BLaER1 treated with 17β-estradiol and CSF1 and Interleukin-3, amounts not matched to agents 10 nM and 100 nM (cell line): ENCODE measurements around the gene KIF11.
A peak's percentile ranks its signal among the peaks of the same experiment; 100 is the strongest.
"Not testable (repeated sequence)": the region's sequence is repeated elsewhere in the genome, so short reads cannot be mapped to it uniquely, and the experiment has no call there.

Experiments used
- H3K27ac ChIP-seq, 11 experiments: shearing (Covaris generic); formaldehyde crosslinking; 2 replicates each; pipeline ENCODE4 v1.8.1; 2022
- H3K27me3 ChIP-seq, 11 experiments: shearing (Covaris generic); formaldehyde crosslinking; 2 replicates each; pipeline ENCODE4 v1.8.1; 2022
- H3K36me3 ChIP-seq, 11 experiments: shearing (Covaris generic); formaldehyde crosslinking; 2 replicates each; pipeline ENCODE4 v1.8.1; 2022
- H3K4me1 ChIP-seq, 10 experiments: shearing (Covaris generic); formaldehyde crosslinking; 2 replicates each; pipeline ENCODE4 v1.8.1; 2022
- H3K4me2 ChIP-seq, 11 experiments: shearing (Covaris generic); formaldehyde crosslinking; 2 replicates each; pipeline ENCODE4 v1.8.1; 2022
- H3K4me3 ChIP-seq, 10 experiments: shearing (Covaris generic); formaldehyde crosslinking; 2 replicates each; pipeline ENCODE4 v1.8.1; 2022
- H3K9ac ChIP-seq, 11 experiments: shearing (Covaris generic); formaldehyde crosslinking; 2 replicates each; pipeline ENCODE4 v1.8.1; 2022
- H3K9me3 ChIP-seq, 11 experiments: shearing (Covaris generic); formaldehyde crosslinking; replicated peaks in 1 of 11; 2 replicates each; pipeline ENCODE4 v1.8.1; 2022
- H4K20me1 ChIP-seq, 11 experiments: shearing (Covaris generic); formaldehyde crosslinking; 2 replicates each; pipeline ENCODE4 v1.8.1; 2022
- Cebpa-rat ChIP-seq, 11 experiments: shearing (Covaris generic); IDR thresholded peaks; 2 replicates each; pipeline ENCODE4 v1.8.1; 2022

Gene KIF11

DNA sequence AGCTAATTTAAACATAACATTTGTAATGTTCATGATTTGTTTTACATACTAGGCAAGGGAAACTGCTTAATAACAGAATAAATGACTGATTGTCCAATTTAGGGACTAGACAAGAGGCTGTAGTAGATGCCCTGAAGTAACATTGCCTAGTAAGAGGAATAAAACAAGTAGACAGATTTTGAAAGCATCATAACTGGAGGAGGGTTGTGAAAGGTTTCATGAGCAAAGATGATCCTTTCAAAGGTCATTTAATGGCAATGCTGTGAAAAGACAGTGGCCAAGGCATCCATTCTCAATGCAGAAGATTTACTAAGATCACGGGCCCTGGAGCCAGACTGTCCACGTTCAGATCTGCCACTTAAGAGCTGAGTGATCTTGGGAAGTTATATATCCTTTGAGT, 52.0 kb downstream of the KIF11 start:
- Histone ChIP-seq H4K20me1 (peaks cover 0 to 3% (median 0%) of the 10 kb centered on the region in 11 experiments; a peak in 3 of 22 replicates), H3K27me3 (no peaks in the 10 kb centered on the region), H3K9ac (no peak overlapping the region), H3K4me1 (peaks cover 0 to 6% (median 0%) of the 10 kb centered on the region in 10 experiments; a peak in 4 of 20 replicates), H3K27ac (peak overlapping the region in 1 of 11 experiments; percentile 17; a peak in 4 of 22 replicates), H3K4me3 (no peak overlapping the region), H3K36me3 (peaks cover 25 to 100% (median 94%) of the 10 kb centered on the region in 11 experiments; a peak in 21 of 22 replicates), H3K4me2 (no peak overlapping the region), H3K9me3 (no peaks in the 10 kb centered on the region)
- TF ChIP-seq Cebpa-rat (IDR thresholded peaks at IDR 0.05) = no peak

DNA sequence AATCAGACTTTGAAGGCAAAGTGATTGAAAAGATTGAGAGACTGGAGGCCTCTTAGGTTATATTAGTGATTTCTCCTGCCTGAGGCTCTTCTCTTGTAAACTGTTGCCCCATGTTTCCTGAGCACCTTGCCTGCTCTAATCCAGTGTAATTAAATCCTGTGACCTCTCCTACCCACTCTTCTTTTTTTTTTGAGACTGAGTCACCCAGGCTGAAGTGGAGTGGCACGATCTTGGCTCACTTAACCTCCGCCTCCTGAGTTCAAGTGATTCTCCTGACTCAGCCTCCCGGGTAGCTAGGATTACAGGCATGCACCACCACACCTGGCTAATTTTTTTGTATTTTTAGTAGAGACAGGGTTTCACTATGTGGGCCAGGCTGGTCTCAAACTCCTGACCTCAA, 57.9 kb downstream of the KIF11 start:
- peaks cover 31 to 100% (median 100%) of the 10 kb centered on the region in 11 experiments; a peak in 21 of 22 replicates for H3K36me3 ChIP-seq
- H4K20me1 ChIP-seq, H3K9me3 ChIP-seq, H3K9ac ChIP-seq, H3K4me2 ChIP-seq, H3K27ac ChIP-seq, H3K4me1 ChIP-seq, H3K4me3 ChIP-seq, H3K27me3 ChIP-seq: not testable (repeated sequence)

GRCh38 chr10:92655426-92655825, 62.5 kb downstream of the KIF11 start:
- H3K36me3 ChIP-seq = peaks cover 6 to 72% (median 65%) of the 10 kb centered on the region in 11 experiments; a peak in 21 of 22 replicates
- H3K9me3 ChIP-seq = peaks cover 0 to 2% (median 0%) of the 10 kb centered on the region in 11 experiments; a peak in 1 of 22 replicates
- H3K4me2 ChIP-seq = no peak overlapping the region
- H3K4me1 ChIP-seq = no peaks in the 10 kb centered on the region
- H3K4me3 ChIP-seq = no peak overlapping the region
- no peak for TF ChIP-seq Cebpa-rat (IDR thresholded peaks at IDR 0.05)
- no peak overlapping the region for H3K9ac ChIP-seq
- H4K20me1 ChIP-seq = no peaks in the 10 kb centered on the region
- H3K27ac ChIP-seq = no peak overlapping the region
- H3K27me3 ChIP-seq = no peaks in the 10 kb centered on the region

- Histone ChIP-seq H3K4me3 (no peak overlapping the region), H3K27me3 (no peaks in the 10 kb centered on the region), H3K27ac (no peak overlapping the region), H3K4me2 (no peak overlapping the region), H3K9me3 (peaks cover 0 to 5% (median 0%) of the 10 kb centered on the region in 11 experiments; a peak in 1 of 22 replicates), H4K20me1 (no peaks in the 10 kb centered on the region), H3K9ac (no peak overlapping the region), H3K36me3 (peaks cover 0 to 62% (median 55%) of the 10 kb centered on the region in 11 experiments; a peak in 21 of 22 replicates), H3K4me1 (no peaks in the 10 kb centered on the region)
- no peak for TF ChIP-seq Cebpa-rat (IDR thresholded peaks at IDR 0.05)
Observed at GRCh38 chr10:92656266-92656961, 63.5 kb downstream of the KIF11 start.

DNA sequence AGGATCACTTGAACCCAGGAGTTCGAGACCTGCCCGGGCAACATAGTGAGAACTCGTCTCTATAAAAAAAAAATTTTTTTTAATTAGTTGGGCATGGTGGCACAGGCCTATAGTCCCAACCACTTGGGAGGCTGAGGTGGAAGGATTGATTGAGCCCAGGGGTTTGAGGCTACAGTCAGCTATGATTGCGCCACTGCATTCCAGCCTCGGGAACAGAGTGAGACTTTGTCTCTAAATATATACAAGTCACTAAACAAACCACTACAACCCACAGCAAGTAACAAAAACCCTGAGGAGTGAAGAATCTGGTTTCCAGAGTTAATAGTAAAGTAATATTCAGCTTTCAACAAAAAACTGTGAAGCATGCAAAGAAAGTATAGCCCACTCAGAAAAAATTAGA, 64.1 kb downstream of the KIF11 start:
- Histone ChIP-seq H3K9me3 (peaks cover 4 to 9% (median 5%) of the 10 kb centered on the region in 11 experiments; a peak in 14 of 22 replicates), H3K27ac (no peak overlapping the region), H3K27me3 (no peaks in the 10 kb centered on the region), H4K20me1 (no peaks in the 10 kb centered on the region), H3K4me2 (no peak overlapping the region), H3K4me3 (no peak overlapping the region), H3K9ac (no peak overlapping the region), H3K4me1 (no peaks in the 10 kb centered on the region), H3K36me3 (peaks cover 0 to 56% (median 49%) of the 10 kb centered on the region in 11 experiments; a peak in 21 of 22 replicates)
- TF ChIP-seq Cebpa-rat (IDR thresholded peaks at IDR 0.05) = no peak

GRCh38 chr10:92662848-92663247, 69.9 kb downstream of the KIF11 start:
- Histone ChIP-seq H3K4me2 (no peak overlapping the region), H3K9me3 (peaks cover 26 to 51% (median 30%) of the 10 kb centered on the region in 11 experiments), H3K27ac (no peak overlapping the region), H3K9ac (no peak overlapping the region), H3K4me1 (peaks cover 0 to 7% (median 2%) of the 10 kb centered on the region in 10 experiments; a peak in 3 of 20 replicates), H3K36me3 (0 out of 22 replicates have a peak, but pooled peaks cover 0 to 3% (median 0%) of the 10 kb centered on the region in 11 experiments), H3K4me3 (no peak overlapping the region), H3K27me3 (no peaks in the 10 kb centered on the region), H4K20me1 (no peaks in the 10 kb centered on the region)
- no peak for TF ChIP-seq Cebpa-rat (IDR thresholded peaks at IDR 0.05)

DNA sequence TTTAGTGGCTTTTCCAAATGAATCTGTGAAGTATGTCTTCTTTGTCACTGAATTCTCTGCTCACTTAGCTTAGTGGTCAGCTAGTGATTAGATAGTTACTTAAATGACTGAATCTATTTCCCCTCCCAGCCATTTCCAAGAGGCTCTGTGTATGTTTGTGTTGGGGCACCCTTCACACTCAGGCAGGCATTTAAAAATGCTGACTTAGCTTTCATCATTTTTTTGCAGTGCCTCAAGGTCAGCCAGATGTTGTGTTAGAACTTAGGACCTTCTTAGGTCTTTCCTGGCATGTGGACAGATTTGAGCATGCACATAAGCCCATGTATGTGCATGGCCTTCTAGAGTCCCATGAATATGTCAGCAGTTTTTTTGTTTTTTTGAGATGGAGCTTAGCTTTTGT, 71.4 kb downstream of the KIF11 start:
- no peaks in the 10 kb centered on the region for H3K27me3 ChIP-seq
- peaks cover 26 to 51% (median 30%) of the 10 kb centered on the region in 11 experiments for H3K9me3 ChIP-seq
- H3K4me3 ChIP-seq = no peak overlapping the region
- no peak overlapping the region for H3K9ac ChIP-seq
- TF ChIP-seq Cebpa-rat (IDR thresholded peaks at IDR 0.05) = no peak
- H3K4me2 ChIP-seq = 0 out of 22 replicates have a peak overlapping the region, but pooled peaks of 1 of the 11 experiments have one; percentile 38
- 0 out of 22 replicates have a peak, but pooled peaks cover 0 to 3% (median 0%) of the 10 kb centered on the region in 11 experiments for H3K36me3 ChIP-seq
- peaks cover 0 to 7% (median 2%) of the 10 kb centered on the region in 10 experiments; a peak in 3 of 20 replicates for H3K4me1 ChIP-seq
- H4K20me1 ChIP-seq = no peaks in the 10 kb centered on the region
- H3K27ac ChIP-seq = no peak overlapping the region

DNA sequence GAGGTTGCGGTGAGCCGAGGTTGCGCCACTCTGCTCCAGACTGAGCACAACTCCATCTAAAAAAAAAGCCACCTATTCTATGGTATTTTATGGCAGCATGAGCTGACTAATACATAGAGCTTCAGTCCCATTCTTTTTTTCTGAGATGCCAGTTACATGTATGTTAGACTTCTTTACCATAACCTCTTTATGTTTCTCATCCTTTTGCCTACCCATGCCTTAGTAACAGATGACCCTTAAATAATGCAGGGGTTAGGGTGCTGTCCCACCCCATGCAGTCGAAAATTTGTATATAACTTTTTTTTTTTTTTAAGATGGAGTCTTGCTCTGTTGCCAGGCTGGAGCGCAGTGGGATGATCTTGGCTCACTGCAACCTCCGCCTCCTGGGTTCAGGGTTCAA, 74.1 kb downstream of the KIF11 start:
- Histone ChIP-seq H3K27me3 (no peaks in the 10 kb centered on the region), H3K4me3 (no peak overlapping the region), H3K27ac (no peak overlapping the region), H3K4me2 (no peak overlapping the region), H3K4me1 (peaks cover 0 to 7% (median 2%) of the 10 kb centered on the region in 10 experiments; a peak in 3 of 20 replicates), H4K20me1 (no peaks in the 10 kb centered on the region), H3K9ac (no peak overlapping the region), H3K9me3 (peaks cover 19 to 43% (median 25%) of the 10 kb centered on the region in 11 experiments), H3K36me3 (0 out of 22 replicates have a peak, but pooled peaks cover 0 to under 1% (median 0%) of the 10 kb centered on the region in 11 experiments)
- TF ChIP-seq Cebpa-rat (IDR thresholded peaks at IDR 0.05) = no peak

GRCh38 chr10:92677708-92678107, 84.8 kb downstream of the KIF11 start:
- Histone ChIP-seq H3K4me2 (no peak overlapping the region), H3K36me3 (no peaks in the 10 kb centered on the region), H3K27me3 (no peaks in the 10 kb centered on the region), H4K20me1 (no peaks in the 10 kb centered on the region), H3K9me3 (peaks cover 0 to 32% (median 12%) of the 10 kb centered on the region in 11 experiments; a peak in 20 of 22 replicates), H3K27ac (no peak overlapping the region), H3K4me3 (no peak overlapping the region), H3K9ac (no peak overlapping the region), H3K4me1 (peaks cover 0 to 17% (median 10%) of the 10 kb centered on the region in 10 experiments; a peak in 12 of 20 replicates)
- TF ChIP-seq Cebpa-rat (IDR thresholded peaks at IDR 0.05) = no peak
